ENCODE measurements around the gene PRR15L. TPM values are rescaled to one million over a fixed set of nuclear protein-coding genes. Genes with fewer than 3 reads are reported as not detected.

The PRR15L gene
- total and polyA plus RNA-seq, 2 donors (not counting 1 experiment from before 2014, with no cell fraction given): not detected

- Histone ChIP-seq H3K4me2 (ENCODE audit: extremely low read depth, insufficient read depth, low read length) (no peak overlapping the region), H3K27me3 (ENCODE audit: control insufficient read depth, insufficient read depth, low read length) (no peaks in the 10 kb centered on the region), H3K4me3 (replicated peaks in 1 of 4; ENCODE audit: control extremely low read depth in 1 of 4, insufficient read depth in 1 of 4, low read depth in 3 of 4, low read length in 4 of 4) (no peak overlapping the region), H3K9ac (ENCODE audit: insufficient read depth, low read length) (no peak overlapping the region), H4K20me1 (ENCODE audit: control insufficient read depth, extremely low read depth, insufficient read depth, low read length) (no peaks in the 10 kb centered on the region), H2AFZ (ENCODE audit: low read length) (no peak overlapping the region), H3K27ac (ENCODE audit: insufficient read depth, low read length) (no peak overlapping the region), H3K36me3 (ENCODE audit: control insufficient read depth, insufficient read depth, low read length) (peaks cover 6% of the 10 kb centered on the region), H3K79me2 (ENCODE audit: control insufficient read depth, insufficient read depth, low read length) (no peaks in the 10 kb centered on the region), H3K9me3 (ENCODE audit: control insufficient read depth, insufficient read depth, low read depth, low read length) (no peaks in the 10 kb centered on the region), H3K4me1 (ENCODE audit: control insufficient read depth, extremely low read depth, insufficient read depth, low read length) (peaks cover 7% of the 10 kb centered on the region)
- no peak for TF ChIP-seq EZH2 (IDR thresholded peaks at IDR 0.05; ENCODE audit: low read length, missing control alignments)
- TF ChIP-seq, protein P1, sequence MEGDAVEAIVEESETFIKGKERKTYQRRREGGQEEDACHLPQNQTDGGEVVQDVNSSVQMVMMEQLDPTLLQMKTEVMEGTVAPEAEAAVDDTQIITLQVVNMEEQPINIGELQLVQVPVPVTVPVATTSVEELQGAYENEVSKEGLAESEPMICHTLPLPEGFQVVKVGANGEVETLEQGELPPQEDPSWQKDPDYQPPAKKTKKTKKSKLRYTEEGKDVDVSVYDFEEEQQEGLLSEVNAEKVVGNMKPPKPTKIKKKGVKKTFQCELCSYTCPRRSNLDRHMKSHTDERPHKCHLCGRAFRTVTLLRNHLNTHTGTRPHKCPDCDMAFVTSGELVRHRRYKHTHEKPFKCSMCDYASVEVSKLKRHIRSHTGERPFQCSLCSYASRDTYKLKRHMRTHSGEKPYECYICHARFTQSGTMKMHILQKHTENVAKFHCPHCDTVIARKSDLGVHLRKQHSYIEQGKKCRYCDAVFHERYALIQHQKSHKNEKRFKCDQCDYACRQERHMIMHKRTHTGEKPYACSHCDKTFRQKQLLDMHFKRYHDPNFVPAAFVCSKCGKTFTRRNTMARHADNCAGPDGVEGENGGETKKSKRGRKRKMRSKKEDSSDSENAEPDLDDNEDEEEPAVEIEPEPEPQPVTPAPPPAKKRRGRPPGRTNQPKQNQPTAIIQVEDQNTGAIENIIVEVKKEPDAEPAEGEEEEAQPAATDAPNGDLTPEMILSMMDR (conservative IDR thresholded peaks at IDR 0.05 in 1 of 2, IDR thresholded peaks at IDR 0.05 in 1 of 2; ENCODE audit: low read depth in 1 of 2, low read length in 2 of 2): no peak
- DNase-seq (ENCODE audit: low read depth in 2 of 2): no peak
These were observed 7.2 kb downstream of the PRR15L start for GRCh38 chr17:47950448-47950847.

- no peaks in the 10 kb centered on the region for H3K9me3 ChIP-seq (ENCODE audit: control insufficient read depth, insufficient read depth, low read depth, low read length)
- H3K36me3 ChIP-seq (ENCODE audit: control insufficient read depth, insufficient read depth, low read length): peaks cover 6% of the 10 kb centered on the region
- H3K4me2 ChIP-seq (ENCODE audit: extremely low read depth, insufficient read depth, low read length): no peak overlapping the region
- peak overlapping the region; percentile 91 for H2AFZ ChIP-seq (ENCODE audit: low read length)
- H3K27me3 ChIP-seq (ENCODE audit: control insufficient read depth, insufficient read depth, low read length): no peaks in the 10 kb centered on the region
- H4K20me1 ChIP-seq (ENCODE audit: control insufficient read depth, extremely low read depth, insufficient read depth, low read length): no peaks in the 10 kb centered on the region
- H3K27ac ChIP-seq (ENCODE audit: insufficient read depth, low read length): peak overlapping the region; percentile 39
- no peaks in the 10 kb centered on the region for H3K79me2 ChIP-seq (ENCODE audit: control insufficient read depth, insufficient read depth, low read length)
- peaks cover 7% of the 10 kb centered on the region for H3K4me1 ChIP-seq (ENCODE audit: control insufficient read depth, extremely low read depth, insufficient read depth, low read length)
- H3K9ac ChIP-seq (ENCODE audit: insufficient read depth, low read length): no peak overlapping the region
- H3K4me3 ChIP-seq (replicated peaks in 1 of 4; ENCODE audit: control extremely low read depth in 1 of 4, insufficient read depth in 1 of 4, low read depth in 3 of 4, low read length in 4 of 4): no peak overlapping the region
- DNase-seq (ENCODE audit: low read depth in 2 of 2): no peak
- TF ChIP-seq, protein P1 (conservative IDR thresholded peaks at IDR 0.05 in 1 of 2, IDR thresholded peaks at IDR 0.05 in 1 of 2; ENCODE audit: low read depth in 1 of 2, low read length in 2 of 2): no peak
- no peak for TF ChIP-seq EZH2 (IDR thresholded peaks at IDR 0.05; ENCODE audit: low read length, missing control alignments)
These were observed 7.7 kb downstream of the PRR15L start for GRCh38 chr17:47949946-47950345.

DNA sequence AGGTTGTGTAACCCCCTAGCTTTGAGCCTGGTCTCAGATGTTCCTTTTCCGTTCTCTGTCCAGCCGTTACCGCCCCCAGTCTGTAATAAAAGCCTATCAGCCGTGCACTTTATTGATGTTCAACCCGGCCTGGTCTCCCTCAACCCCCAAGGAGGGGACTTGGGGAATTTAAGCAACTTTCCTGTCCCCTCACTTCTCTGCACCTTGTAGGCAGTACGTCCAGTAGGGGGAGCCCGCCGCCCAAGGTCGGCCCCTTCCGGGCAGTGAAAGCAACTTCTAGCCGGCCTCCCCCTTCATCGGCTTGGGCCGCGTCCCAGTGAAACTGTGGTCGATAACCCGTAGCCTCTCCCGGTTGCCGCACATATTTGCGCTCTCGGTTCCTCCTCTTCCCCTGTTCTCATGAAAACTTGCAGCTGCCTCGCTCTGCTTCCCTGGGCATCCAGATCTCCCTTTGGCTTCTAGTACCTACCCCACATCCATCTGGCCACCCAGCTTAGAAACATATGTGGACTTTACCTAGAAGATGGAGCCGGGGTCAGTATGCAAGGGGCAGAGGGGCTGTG is 8.4 kb downstream of the PRR15L start:
- Histone ChIP-seq H3K79me2 (ENCODE audit: control insufficient read depth, insufficient read depth, low read length) (no peaks in the 10 kb centered on the region), H3K4me3 (replicated peaks in 1 of 4; ENCODE audit: control extremely low read depth in 1 of 4, insufficient read depth in 1 of 4, low read depth in 3 of 4, low read length in 4 of 4) (peak overlapping the region in 3 of 4 experiments; percentile 17 to 47 (median 33)), H3K36me3 (ENCODE audit: control insufficient read depth, insufficient read depth, low read length) (peaks cover 6% of the 10 kb centered on the region), H3K4me2 (ENCODE audit: extremely low read depth, insufficient read depth, low read length) (peak overlapping the region; percentile 87), H3K9ac (ENCODE audit: insufficient read depth, low read length) (peak overlapping the region; percentile 41), H3K9me3 (ENCODE audit: control insufficient read depth, insufficient read depth, low read depth, low read length) (no peaks in the 10 kb centered on the region), H4K20me1 (ENCODE audit: control insufficient read depth, extremely low read depth, insufficient read depth, low read length) (no peaks in the 10 kb centered on the region), H3K4me1 (ENCODE audit: control insufficient read depth, extremely low read depth, insufficient read depth, low read length) (peaks cover 7% of the 10 kb centered on the region), H3K27ac (ENCODE audit: insufficient read depth, low read length) (peak overlapping the region; percentile 39), H3K27me3 (ENCODE audit: control insufficient read depth, insufficient read depth, low read length) (no peaks in the 10 kb centered on the region), H2AFZ (ENCODE audit: low read length) (peak overlapping the region; percentile 91)
- no peak for TF ChIP-seq EZH2 (IDR thresholded peaks at IDR 0.05; ENCODE audit: low read length, missing control alignments)
- TF ChIP-seq, protein P1 (conservative IDR thresholded peaks at IDR 0.05 in 1 of 2, IDR thresholded peaks at IDR 0.05 in 1 of 2; ENCODE audit: low read depth in 1 of 2, low read length in 2 of 2): peak; percentile 78 to 87
- peak; percentile 81 to 83 for DNase-seq (ENCODE audit: low read depth in 2 of 2)
